HCEC 1CT (cell line): Measurements from ENCODE around the gene FNDC1.

ENCODE experiments used
- DNase-seq: peaks from one replicate; pipeline ENCODE4 v3.0.0-alpha.2; 2017

FNDC1 gene

DNA sequence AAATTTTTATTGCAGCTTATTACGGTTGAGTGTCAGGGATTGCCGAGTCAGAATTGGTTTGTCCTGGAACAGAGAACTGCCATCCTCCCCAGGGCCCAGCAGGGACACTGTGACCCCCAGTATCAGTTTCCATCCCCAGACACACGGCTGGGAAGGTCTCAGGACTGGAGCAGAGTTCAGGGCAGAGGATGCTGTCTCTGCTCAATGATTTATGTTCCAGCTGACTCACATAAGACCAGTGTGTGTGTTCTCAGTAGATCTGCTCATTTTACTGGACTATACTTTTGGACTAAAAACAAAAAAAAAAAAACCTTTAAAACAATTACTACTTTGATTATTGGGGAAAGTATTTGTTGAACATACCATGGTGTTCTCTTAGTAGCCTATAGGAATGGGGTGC lies 44.2 kb downstream of the FNDC1 start:
- peak; percentile 40 for DNase-seq

DNA sequence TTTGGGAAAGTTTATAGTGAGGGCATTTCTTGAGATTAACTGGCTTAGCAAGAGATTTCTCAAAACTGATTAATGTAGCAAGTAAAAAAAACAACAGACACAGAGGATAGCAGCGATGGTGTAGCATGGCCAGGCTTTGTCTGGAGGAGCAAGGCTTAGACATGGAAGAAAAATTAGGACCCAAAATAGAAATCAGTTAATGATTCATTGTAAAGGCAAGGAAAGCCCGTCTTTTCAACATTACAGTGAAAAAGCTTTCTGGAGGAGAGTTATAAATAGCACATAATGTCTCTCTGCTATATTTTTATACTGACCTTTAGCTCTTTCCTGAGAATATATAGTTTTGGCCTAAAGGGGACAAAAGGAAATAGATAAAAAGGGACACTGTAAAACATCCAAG lies 45.1 kb downstream of the FNDC1 start:
- DNase-seq = no peak

DNA sequence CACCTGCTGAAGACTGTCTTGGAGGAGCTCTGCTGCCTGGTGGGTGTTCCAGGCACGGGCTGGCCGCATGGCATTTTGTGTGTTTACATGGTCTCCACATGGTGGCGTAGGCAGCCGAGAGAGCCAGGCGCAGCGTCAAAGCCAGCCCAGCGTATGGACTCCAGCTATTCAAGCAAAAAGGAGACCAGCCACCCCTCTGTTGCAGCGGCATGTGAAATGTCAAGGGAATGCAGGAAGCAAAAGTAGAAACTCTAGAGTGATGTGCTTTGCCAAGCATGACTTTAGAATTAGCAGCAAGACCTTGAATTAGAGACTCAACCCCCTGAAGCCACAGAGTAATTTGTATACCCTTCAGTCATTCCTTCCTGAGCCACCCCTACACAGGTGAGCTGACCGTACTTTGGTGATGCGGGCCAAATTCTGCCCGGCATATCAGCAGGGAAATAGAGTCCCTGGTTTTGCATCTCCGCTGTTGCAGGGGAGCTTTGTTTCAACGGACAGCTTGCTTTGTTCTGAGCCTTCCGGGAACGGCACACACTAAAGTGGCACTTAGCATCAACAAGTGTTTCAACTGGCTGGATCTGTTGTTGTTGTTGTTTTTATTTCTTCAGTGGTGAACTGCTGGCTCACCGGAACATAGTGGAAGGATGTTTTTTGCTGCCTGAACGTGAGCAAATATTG lies 48.5 kb downstream of the FNDC1 start:
- no peak for DNase-seq

DNA sequence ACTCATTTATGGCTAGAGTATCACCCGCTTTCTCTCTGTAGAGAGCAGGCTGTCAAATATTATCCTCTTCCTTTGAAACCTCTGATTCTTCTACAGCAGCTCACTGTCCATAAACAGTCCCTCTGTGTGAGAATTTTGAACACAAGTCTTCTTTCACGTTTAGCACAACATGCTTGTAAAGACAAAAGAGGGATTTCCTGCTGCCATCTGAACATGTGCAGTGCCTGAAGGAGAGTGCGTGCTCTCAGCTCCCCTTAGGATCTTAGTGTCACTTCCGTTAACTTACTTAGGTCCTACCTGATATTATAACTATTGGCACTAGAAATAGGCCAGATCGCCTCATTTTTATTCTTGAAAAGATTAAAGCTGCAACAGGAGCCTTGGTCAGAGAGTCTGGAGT lies 50.9 kb downstream of the FNDC1 start:
- DNase-seq = no peak

DNA sequence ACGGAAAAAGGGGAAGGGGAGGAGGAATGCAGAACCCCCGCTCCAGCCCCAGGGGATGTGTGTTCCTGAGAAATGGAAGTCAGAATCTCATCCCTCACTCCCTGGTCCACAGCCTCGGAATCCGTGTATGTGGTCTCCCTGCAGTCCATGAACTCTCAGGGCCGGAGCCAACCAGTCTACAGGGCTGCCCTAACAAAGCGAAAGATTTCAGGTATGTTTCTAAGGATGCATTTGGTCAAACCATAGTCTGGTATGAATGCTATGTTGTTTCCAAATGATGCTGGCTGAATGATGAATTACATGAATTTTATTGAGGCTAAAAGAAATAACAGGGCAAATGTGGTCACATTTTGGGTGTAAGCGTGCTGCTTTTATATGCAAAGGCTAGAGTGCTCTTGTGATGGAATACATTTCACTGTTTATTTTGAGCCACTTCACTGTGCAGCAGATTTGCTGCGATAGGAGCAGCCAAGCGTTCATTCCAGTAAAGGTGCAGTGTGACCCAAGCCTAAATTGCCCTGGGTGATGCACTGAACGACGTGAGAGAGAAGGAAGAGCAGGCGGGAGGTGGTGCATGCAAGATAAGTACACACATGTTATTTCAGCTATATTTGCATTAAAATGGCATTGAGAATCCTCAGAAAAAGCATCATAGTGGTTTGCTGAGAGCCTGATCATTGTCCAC lies 52.4 kb downstream of the FNDC1 start:
- DNase-seq = no peak

DNA sequence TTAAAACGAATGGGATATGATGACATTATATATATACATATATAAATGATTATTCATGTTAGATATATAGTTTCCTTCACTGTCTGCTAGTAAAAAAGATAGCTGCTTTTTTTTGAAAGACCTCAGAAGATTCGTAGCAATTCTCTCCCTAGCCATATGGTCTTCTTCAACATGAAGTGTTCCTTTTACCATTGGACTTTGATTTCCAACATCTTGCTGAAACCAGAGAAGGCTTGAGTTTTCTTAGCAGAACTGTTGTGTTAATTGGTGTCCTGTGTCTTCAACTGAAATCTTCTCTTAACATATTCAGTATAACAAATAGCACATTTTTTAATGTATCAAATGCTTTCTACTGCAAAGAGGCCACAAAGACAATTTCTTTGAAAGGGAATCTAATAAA lies 55.3 kb downstream of the FNDC1 start:
- DNase-seq = no peak

DNA sequence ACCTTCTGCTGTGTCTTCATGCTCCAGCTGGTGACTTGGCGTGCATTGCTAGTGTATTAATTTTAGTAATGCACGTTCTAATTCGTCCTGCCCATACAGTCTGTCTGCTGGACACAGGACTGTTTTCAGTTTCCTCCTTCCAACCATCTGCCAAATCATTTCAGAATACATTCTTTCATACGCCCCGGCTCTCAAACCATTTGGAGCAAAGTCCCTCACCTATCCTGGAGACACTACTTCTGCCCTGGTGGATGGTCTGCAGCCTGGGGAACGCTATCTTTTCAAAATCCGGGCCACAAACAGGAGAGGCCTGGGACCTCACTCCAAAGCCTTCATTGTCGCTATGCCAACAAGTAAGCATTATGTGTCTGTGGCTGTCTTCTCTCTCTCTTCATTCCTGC lies 60.5 kb downstream of the FNDC1 start:
- DNase-seq = no peak

DNA sequence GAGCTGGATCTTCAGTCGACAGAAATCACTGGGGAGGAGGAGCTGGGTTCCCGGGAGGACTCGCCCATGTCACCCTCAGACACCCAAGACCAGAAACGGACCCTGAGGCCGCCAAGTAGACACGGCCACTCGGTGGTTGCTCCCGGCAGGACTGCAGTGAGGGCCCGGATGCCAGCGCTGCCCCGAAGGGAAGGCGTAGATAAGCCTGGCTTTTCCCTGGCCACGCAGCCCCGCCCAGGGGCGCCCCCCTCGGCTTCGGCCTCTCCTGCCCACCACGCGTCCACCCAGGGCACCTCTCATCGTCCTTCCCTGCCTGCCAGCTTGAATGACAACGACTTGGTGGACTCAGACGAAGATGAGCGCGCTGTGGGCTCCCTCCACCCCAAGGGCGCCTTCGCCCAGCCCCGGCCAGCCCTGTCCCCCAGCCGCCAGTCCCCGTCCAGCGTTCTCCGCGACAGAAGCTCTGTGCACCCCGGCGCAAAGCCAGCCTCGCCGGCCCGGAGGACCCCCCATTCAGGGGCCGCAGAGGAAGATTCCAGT lies 63.0 kb downstream of the FNDC1 start:
- DNase-seq = no peak

DNA sequence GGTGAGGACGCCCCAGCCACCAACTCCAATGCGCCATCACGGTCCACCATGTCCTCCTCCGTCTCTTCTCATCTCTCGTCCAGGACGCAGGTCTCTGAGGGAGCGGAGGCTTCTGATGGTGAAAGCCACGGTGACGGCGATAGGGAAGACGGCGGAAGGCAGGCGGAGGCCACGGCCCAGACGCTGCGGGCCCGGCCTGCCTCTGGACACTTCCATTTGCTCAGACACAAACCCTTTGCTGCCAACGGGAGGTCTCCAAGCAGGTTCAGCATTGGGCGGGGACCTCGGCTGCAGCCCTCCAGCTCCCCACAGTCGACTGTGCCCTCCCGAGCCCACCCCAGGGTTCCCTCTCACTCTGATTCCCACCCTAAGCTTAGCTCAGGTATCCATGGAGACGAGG lies 63.6 kb downstream of the FNDC1 start:
- no peak for DNase-seq

DNA sequence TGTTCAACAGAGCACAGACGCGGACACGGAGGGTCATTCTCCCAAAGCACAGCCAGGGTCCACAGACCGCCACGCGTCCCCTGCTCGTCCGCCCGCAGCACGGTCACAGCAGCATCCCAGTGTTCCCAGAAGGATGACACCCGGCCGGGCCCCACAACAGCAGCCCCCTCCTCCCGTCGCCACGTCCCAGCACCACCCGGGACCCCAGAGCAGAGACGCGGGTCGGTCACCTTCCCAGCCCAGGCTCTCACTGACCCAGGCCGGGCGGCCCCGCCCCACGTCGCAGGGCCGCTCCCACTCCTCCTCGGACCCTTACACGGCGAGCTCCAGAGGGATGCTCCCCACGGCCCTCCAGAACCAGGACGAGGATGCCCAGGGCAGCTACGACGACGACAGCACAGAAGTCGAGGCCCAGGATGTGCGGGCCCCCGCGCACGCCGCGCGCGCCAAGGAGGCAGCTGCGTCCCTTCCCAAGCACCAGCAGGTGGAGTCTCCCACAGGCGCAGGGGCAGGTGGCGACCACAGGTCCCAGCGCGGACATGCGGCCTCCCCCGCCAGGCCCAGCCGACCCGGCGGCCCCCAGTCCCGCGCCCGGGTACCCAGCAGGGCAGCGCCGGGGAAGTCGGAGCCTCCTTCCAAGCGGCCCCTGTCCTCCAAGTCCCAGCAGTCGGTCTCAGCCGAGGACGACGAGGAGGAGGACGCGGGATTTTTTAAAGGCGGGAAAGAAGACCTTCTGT lies 64.3 kb downstream of the FNDC1 start:
- no peak for DNase-seq

DNA sequence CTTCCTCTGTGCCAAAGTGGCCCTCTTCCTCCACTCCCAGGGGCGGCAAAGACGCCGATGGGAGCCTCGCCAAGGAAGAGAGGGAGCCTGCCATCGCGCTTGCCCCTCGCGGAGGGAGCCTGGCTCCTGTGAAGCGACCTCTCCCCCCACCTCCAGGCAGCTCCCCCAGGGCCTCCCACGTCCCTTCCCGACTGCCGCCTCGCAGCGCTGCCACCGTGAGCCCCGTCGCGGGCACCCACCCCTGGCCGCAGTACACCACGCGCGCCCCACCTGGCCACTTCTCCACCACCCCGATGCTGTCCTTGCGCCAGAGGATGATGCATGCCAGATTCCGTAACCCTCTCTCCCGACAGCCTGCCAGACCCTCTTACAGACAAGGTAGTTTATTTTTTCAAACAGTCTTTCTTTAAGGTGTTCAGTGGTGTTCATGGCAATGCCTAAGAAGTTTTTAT lies 64.9 kb downstream of the FNDC1 start:
- no peak for DNase-seq

DNA sequence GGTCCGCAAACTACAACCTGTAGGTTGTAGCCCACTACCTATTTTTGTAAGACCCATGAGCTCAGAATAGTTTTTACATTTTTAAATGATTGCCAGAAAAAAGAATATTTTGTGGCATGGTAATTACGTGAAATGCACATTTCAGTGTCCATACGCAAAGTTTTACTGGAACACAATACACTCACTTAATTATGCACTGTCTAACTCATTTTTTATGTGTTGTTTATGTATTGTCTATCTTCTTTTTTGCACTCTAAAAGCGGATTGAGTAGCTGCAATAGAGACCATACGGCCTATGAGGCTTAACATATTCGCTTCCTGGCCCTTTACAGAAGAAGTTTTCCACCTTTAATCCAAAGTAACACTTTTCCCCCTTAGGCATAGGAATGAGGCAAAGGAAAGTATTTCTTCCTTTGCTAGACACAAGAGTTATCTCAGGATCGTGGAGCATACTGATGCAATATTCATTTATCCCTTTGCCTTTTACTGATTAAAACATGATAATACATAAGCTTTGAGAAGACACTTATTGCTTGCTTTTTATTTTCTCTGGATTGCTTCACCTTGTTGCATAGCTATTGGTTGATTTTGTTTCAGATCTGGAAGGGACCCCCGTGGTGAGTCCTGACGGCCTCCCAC lies 69.8 kb downstream of the FNDC1 start:
- no peak for DNase-seq

DNA sequence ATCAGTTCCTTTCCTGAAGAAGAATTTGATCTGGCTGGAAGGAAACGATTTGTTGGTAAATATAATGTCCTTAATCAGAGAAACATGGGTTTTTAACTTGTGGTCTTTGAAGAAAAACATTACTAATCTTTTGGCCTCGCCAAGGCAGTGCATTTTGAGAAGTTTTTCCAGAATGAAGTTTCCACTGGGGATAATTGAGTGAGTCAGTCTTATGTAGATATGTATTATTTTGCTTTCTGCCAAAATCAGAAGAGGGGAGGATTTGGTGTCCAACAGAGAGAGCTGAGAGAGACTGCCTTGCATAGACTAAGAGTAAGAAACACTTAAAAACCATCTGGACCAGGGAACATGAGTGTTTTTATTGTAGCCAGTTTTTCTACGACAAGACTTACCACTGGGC lies 79.9 kb downstream of the FNDC1 start:
- no peak for DNase-seq

DNA sequence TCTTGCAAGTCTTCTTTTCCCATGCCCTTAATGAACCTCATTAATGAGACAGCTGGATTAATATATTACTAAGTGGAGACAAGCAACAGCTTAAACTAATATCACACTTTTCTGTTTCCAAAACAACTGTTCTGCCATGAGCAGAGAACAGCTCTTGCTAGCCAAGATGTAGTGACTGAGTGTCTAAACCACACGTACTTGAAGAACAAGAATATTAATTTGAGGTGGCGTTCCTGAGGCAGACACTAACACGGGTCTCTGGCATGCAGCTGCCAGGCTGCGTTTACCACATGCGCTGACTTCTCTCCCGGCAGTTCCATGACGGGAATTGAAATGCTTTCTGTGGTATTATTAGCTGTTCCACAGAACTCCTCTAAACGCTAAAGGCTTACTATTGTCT lies 80.6 kb downstream of the FNDC1 start:
- DNase-seq = no peak

DNA sequence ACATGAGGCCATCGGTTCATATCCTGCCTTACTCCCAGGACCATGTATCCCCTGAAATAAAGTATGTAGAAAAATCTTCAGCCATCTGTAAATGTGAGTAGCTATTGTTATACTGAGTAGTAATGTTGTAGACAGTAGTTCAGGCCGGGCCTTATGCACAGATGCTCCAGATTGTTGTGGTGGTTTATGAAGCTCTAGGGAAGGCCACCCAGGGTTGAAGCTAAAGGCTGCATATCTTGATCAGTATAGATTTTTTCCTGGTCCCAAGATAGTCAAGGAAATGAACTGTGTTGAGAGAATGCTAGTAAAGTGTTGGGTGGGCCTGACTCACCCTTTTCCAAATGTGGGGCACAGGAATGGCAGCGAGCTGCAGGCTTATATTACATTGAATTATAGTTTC lies 81.4 kb downstream of the FNDC1 start:
- DNase-seq = no peak

DNA sequence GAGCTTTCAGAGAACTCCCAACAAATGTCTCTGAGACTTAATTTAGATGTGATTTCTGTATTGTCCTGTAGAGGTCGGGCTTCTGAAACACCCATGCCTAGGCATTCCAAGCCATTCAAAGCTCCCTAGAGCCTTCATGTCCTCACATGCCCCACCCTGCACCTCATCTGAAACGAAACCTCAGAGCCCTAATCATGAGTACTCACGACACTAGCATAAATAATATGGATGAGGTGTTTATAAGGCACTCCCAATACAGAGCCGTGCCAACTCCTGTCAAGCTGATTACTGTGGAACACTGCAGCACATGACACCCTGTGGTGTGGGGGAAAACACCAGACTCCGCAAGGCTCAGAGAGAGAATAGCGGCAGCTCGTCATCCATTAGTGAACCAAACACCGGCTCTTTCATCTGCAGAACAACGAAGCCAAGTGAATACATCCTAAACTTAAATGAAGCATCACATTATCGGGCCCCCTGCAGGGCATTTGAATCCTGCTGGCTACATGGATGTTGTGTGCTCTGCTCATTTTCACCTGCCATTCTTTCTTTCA lies 83.8 kb downstream of the FNDC1 start:
- DNase-seq = peak; percentile 58

DNA sequence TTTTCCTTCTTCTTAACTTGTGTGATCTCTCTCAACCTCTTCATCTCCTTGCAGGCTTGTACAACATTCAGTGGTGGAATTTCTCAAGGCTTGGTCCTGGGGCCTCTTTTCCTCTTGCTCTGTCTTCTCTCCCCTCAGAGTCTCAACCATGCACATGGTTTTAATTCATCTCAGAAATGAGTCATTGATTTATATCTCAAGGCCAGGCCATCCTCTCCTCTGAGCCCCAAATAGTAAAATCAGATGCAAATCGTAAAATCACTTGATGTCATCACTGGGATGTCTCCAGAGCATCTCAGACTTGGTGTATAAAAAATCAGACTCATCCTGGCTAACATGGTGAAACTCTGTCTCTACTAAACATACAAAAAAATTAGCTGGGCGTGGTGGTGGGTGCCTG lies 85.0 kb downstream of the FNDC1 start:
- DNase-seq = peak; percentile 8

DNA sequence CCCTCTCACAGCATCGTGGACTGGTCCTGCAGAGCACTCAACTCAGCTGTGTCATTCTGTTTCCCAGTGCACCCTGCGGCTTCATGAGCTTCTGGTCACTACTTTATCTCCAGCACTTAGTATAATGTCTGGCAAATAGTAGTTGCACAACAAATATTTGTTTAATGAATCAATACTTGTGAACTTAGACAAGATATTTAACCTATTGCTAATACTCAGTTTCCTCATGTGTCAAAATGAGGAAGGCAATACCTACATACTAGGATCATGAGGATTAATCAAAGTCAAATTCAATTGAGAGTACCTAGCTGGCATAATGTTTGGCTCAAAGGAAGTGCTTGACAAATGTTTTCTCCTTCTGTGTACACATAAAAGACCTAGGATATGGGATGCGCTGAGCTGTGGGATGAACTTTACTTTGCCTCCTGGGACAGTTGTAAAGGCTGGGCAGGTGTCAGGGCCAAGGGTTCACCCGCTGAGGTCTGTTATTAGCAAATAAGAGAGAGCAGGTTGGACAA lies 86.3 kb downstream of the FNDC1 start:
- DNase-seq = no peak

DNA sequence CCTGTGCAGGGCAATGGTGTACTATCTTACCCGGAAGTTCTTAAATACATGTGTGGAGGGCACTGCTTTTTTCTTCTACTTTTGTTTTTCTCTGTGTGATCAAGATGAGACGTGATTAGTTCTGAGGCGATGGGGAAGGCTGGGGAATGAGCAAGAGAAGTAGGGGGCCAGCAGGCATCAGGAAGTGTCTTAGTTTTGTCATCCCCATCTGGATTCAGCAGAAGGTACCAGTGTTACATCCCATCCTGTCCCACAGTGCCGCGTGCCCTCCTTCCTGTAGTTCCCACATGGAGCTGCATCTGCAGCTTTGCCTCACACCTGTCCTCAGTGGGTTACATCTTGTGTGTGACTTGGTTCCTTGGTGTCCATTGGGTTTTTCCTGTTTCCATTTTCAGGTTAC lies 86.9 kb downstream of the FNDC1 start:
- DNase-seq = no peak

DNA sequence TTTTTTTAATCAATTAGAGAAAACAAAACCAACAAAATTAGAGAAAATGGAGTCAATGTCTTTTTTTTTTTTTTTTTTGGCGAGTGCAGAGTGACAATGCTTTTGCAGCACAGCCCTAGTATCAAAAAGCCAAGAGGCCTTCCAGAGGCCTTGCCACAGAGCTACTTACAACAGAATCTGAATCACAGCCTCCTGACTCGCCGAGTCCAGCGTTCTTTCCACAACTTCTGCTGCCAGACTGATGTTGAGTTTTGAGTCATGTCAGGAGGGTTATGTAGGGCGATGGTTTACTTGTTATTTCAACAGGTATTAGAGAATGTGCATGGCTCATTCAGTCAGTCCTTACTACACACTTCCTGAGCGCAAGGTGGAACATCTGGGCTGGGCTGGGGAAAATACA lies 88.6 kb downstream of the FNDC1 start:
- DNase-seq = peak; percentile 34

DNA sequence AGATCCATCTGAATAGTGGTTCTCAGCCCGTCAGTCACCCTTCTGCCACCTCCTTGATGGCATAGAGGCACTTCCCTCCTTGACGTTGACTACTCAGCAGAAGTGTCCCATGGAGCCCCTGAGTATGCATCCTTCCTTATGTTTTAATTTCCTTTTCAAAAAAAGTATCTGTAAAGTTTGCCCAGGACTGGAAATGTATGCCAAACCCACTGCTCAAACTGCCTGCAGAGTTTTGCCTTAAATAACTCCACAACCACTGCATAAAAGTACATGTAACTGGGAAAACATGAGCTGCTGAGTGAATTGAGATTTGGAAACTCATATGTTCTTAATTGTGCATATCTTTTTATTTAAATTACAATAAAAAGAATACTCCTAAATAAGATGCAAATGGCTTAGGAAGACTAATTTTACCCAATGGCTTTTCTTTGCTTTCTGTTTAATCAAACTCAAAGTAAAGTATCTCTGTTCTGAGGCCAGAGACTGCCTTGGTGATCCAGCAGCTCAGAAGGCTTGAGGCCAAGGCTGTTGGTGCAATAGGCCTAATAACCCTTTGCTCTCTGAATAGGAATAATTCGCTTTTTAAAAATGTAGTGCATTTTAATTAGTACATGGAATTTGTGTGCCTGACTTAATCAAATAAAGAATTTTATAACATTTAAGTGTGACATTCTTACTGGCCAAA lies 90.4 kb downstream of the FNDC1 start:
- DNase-seq = no peak

DNA sequence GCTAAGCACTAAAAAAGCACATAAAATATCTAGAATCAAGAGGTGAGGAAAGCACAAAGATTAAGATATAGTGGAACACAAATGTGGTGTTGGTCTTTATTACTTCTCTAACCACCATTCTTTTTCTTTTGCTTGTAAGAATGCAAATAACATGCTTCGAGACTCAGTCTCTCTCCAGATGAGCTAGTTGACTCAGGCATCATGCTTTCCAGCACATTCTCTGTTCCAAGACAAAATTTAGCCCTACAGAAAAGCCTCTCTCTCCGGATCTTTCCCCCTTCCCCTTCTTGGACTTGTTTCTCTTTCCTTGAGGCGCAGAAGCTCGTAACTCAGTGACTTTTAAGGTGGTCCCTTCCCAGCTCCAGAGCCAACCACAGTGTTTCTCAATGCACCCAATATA lies 91.0 kb downstream of the FNDC1 start:
- DNase-seq = no peak
